ENCODE data around the gene INPP5A. TPM values are rescaled to one million over a fixed set of nuclear protein-coding genes. Genes with fewer than 3 reads are reported as not detected.

INPP5A gene
- total and polyA plus RNA-seq, 9 of the 15 experiments (the other 6 are each of a cell fraction or from before 2014, with no cell fraction given): 0.66 to 11.6 (median 7.7) TPM

- no peak for TF ChIP-seq ZNF586 (CRISPR knock-in tag; conservative IDR thresholded peaks at IDR 0.05)
- no peak for TF ChIP-seq SIN3A (IDR thresholded peaks at IDR 0.05; ENCODE audit: borderline replicate concordance in 2 of 2, control insufficient read depth in 1 of 2, low read depth in 2 of 2, low read length in 2 of 2)
- TF ChIP-seq CREB3L1 (IDR thresholded peaks at IDR 0.05; ENCODE audit: borderline replicate concordance, low read depth): no peak
- no peak for TF ChIP-seq CUX1 (CRISPR knock-in tag; IDR thresholded peaks at IDR 0.05)
- TF ChIP-seq ZKSCAN3 (CRISPR knock-in tag; IDR thresholded peaks at IDR 0.05): no peak
- no peak for TF ChIP-seq TBP (optimal IDR thresholded peaks at IDR 0.05; ENCODE audit: low read depth, low read length)
These were observed 238.6 kb downstream of the INPP5A start (continued) for GRCh38 chr10:132776186-132776585.

All from K562 (cell line).